CD4-positive, CD25-positive, alpha-beta regulatory T cell (primary cell): ENCODE measurements around the gene CST11. TPM values are rescaled to one million over a fixed set of nuclear protein-coding genes. Genes with fewer than 3 reads are reported as not detected.

Experiments used
- ATAC-seq, 2 donors: fragments of 150-1000 bp; cut with Tn5 transposase; one replicate each; pipeline ENCODE4 v1.10.0; 2021; ENCODE audit warnings: low read depth in 2 of 2, moderate number of reproducible peaks in 2 of 2, moderate library complexity in 1 of 2
- DNase-seq, 3 donors: peaks; one replicate each; pipeline versions ENCODE4 v3.0.0 to v3.0.0-alpha.2; 2012 to 2022; ENCODE audit warnings: mixed read lengths in 1 of 3
- H3K27ac ChIP-seq: one replicate; pipeline ENCODE4 v1.7.0; 2013; ENCODE audit warnings: mild to moderate bottlenecking, low read length; ENCODE audit not compliant: insufficient read depth, poor library complexity, severe bottlenecking
- H3K27me3 ChIP-seq: one replicate; pipeline ENCODE4 v1.7.0; 2013; ENCODE audit warnings: low read length; ENCODE audit not compliant: control insufficient read depth, insufficient read depth
- H3K36me3 ChIP-seq: one replicate; pipeline ENCODE4 v1.7.0; 2013; ENCODE audit warnings: mild to moderate bottlenecking, low read length, moderate library complexity; ENCODE audit not compliant: control insufficient read depth, insufficient read depth
- H3K4me1 ChIP-seq: 2 replicates; pipeline ENCODE4 v1.7.0; 2013; ENCODE audit warnings: mild to moderate bottlenecking, low read length; ENCODE audit not compliant: insufficient read depth, control insufficient read depth, poor library complexity, severe bottlenecking
- H3K4me3 ChIP-seq: one replicate; pipeline ENCODE4 v1.7.0; 2013; ENCODE audit warnings: low read depth, mild to moderate bottlenecking, low read length, moderate library complexity
- H3K9me3 ChIP-seq, 2 experiments: 1 replicate in 1 of 2; 2 replicates in 1 of 2; pipeline ENCODE4 v1.7.0; 2013; ENCODE audit warnings: low read length in 2 of 2, mild to moderate bottlenecking in 1 of 2, moderate library complexity in 1 of 2; ENCODE audit not compliant: control insufficient read depth in 2 of 2
- H3K27ac Mint-ChIP-seq, 3 donors: one replicate each; pipeline ENCODE4 v1.8.0; 2020 to 2022; ENCODE audit warnings: mild to moderate bottlenecking in 3 of 3, mixed read lengths in 3 of 3, moderate library complexity in 2 of 3
- H3K27me3 Mint-ChIP-seq: one replicate; pipeline ENCODE4 v1.8.0; 2022; ENCODE audit warnings: mild to moderate bottlenecking, mixed read lengths
- H3K36me3 Mint-ChIP-seq: one replicate; pipeline ENCODE4 v1.8.0; 2020; ENCODE audit warnings: mixed read lengths
- H3K4me1 Mint-ChIP-seq, 4 donors: one replicate each; pipeline ENCODE4 v1.8.0; 2020 to 2022; ENCODE audit warnings: mixed read lengths in 4 of 4, mild to moderate bottlenecking in 1 of 4
- H3K4me3 Mint-ChIP-seq, 4 donors: one replicate each; pipeline ENCODE4 v1.8.0; 2020 to 2022; ENCODE audit warnings: mild to moderate bottlenecking in 4 of 4, mixed read lengths in 4 of 4, moderate library complexity in 3 of 4
- H3K9me3 Mint-ChIP-seq, 7 donors: one replicate each; pipeline ENCODE4 v1.8.0; 2020 to 2022; ENCODE audit warnings: mixed read lengths in 7 of 7, mild to moderate bottlenecking in 3 of 7, moderate library complexity in 2 of 7
- polyA plus RNA-seq, 4 donors: library from polyadenylated mRNA; unstranded; fragments of 300-500 nt; fragmentation: Illumina TruSeq; gene quantifications; one replicate each; pipeline ENCODE4 v1.2.3, GENCODE V29; 2021
- total RNA-seq: library from RNA; stranded (reverse); gene quantifications from one replicate; pipeline ENCODE4 v1.2.3, GENCODE V29; 2022

CST11 gene
- total and polyA plus RNA-seq, 5 donors from 2014 or later = not detected

DNA sequence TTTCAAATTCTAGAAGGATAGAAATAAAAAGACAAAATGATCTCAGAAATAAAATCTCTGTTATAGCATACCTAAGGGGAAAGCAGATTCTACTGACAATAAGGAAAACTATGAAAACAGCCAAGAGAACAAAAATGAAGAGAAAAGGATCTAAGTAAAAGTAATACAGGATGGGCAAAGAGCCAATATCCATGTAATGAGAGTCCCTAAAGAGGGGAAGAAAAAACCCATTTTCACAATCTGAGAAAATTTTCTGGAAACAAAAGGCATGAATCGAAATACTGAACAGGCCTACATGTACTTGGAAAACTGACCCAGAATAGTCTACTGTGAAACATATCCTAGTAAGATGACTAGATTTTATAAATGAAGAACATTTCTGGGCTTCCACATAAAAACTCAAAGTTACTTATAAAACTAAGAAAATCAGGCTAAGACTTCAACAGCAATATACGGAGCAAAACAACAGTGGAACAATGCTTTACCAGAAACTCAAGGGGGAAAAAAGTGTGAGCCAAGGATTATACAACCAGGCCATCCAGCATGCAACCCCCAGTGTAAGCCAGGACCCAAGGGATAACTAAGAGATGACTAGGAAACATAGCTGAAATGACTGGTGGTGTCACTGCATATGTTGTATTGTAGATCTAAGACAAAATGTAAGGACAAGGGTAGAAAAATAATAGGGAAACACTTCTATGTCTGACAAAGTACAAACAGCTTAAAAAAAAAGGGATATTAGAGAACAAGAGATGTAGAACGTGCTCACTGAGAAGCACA, 41.6 kb downstream of the CST11 start:
- no peaks in the 10 kb centered on the region for H3K9me3 ChIP-seq
- no peak overlapping the region for H3K4me3 Mint-ChIP-seq
- peaks cover 14% of the 10 kb centered on the region for H3K4me1 ChIP-seq
- H3K36me3 ChIP-seq = no peaks in the 10 kb centered on the region
- no peak overlapping the region for H3K27ac ChIP-seq
- peak overlapping the region in 1 of 3 donors; percentile 2 for H3K27ac Mint-ChIP-seq
- H3K27me3 Mint-ChIP-seq = no peaks in the 10 kb centered on the region
- no peak for DNase-seq
- peaks cover 12% of the 10 kb centered on the region for H3K36me3 Mint-ChIP-seq
- H3K9me3 Mint-ChIP-seq = no peaks in the 10 kb centered on the region
- H3K27me3 ChIP-seq = no peaks in the 10 kb centered on the region
- peaks cover 30 to 49% (median 37%) of the 10 kb centered on the region in 4 donors for H3K4me1 Mint-ChIP-seq
- ATAC-seq = no peak
- no peak overlapping the region for H3K4me3 ChIP-seq

DNA sequence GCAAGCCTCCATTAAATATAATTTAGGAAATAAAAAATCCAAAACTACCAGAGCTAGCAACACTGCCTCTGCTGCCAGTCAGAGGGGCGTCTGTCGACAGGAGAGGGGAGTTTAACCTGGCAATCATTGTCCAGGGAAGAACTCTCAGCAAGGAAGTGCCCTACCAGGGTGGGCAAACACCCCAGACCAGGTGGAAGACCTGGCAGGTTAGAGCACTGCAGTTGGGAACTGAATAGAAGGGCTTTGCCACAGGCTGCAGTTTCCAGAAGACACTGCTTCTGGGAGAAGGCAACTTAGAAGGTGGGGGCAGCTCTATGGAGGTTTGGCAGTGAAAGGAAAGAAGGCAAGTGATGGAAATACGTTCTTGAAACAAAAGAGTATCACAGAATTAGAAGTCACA, 42.9 kb downstream of the CST11 start:
- DNase-seq (no peak), ATAC-seq (no peak)
- H3K4me3 ChIP-seq = no peak overlapping the region
- H3K27ac ChIP-seq = no peak overlapping the region
- H3K9me3 Mint-ChIP-seq = no peaks in the 10 kb centered on the region
- H3K36me3 Mint-ChIP-seq = peaks cover 9% of the 10 kb centered on the region
- no peak overlapping the region for H3K4me3 Mint-ChIP-seq
- no peaks in the 10 kb centered on the region for H3K36me3 ChIP-seq
- H3K27ac Mint-ChIP-seq = peak overlapping the region in 1 of 3 donors; percentile 10
- no peaks in the 10 kb centered on the region for H3K9me3 ChIP-seq
- no peaks in the 10 kb centered on the region for H3K27me3 Mint-ChIP-seq
- peaks cover 31 to 50% (median 39%) of the 10 kb centered on the region in 4 donors for H3K4me1 Mint-ChIP-seq
- peaks cover 14% of the 10 kb centered on the region for H3K4me1 ChIP-seq
- H3K27me3 ChIP-seq = no peaks in the 10 kb centered on the region

DNA sequence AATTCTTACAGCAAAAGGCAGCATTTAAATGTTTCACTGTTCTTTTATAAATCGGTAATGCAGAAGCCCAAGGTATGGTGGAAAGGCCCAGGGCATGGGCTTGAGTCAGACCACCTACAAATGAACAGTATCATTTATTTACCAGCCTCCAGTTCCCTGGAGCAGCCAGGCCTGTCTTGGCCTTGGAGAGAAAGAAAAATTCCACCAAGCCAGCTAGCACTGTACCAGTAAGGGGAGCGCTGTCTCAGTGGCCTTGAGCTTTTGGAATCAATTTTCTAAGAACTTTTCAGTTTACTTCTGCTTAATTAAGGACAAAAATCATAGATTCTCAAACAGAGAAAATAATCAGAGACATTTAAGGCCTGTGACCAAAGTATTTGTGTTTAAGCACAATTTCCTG, 43.7 kb downstream of the CST11 start:
- H3K36me3 ChIP-seq = no peaks in the 10 kb centered on the region
- DNase-seq = no peak
- H3K4me1 ChIP-seq = peaks cover 14% of the 10 kb centered on the region
- no peak overlapping the region for H3K4me3 ChIP-seq
- no peaks in the 10 kb centered on the region for H3K27me3 Mint-ChIP-seq
- no peak for ATAC-seq
- peaks cover 9% of the 10 kb centered on the region for H3K36me3 Mint-ChIP-seq
- H3K9me3 Mint-ChIP-seq = no peaks in the 10 kb centered on the region
- H3K27me3 ChIP-seq = no peaks in the 10 kb centered on the region
- peak overlapping the region in 1 of 3 donors; percentile 18 for H3K27ac Mint-ChIP-seq
- no peak overlapping the region for H3K4me3 Mint-ChIP-seq
- peaks cover 33 to 53% (median 41%) of the 10 kb centered on the region in 4 donors for H3K4me1 Mint-ChIP-seq
- H3K27ac ChIP-seq = no peak overlapping the region
- H3K9me3 ChIP-seq = no peaks in the 10 kb centered on the region

DNA sequence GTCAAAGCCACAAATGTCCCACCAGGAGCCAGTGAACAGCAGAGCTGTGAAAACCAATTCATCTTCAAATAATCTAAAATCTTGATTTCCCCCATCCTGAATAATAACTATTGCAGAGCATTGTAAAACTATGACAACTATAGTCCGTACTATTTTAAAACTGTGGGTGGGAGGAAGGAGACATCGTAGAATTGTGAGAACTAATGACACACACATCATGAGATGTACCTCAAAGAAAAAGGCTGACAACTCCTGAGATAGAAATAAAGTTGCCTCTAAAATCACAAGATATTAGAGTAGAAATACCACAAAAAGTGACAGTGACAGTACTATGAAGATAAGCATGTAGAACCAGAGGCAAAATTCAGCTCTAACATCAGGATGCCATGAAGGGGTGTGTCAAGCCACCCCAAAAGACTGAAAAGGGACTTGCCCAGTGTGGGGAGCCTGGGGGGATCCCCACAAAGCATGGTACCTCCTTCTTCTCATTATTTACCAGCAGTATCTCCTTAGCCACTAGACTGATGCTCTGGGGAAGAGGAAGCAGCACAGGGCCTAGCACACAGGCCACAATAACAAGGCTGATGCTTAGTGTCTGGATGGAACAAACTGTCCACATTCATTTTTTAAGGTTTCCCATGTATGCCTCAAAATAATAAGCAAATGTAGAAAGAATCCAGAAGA, 44.8 kb downstream of the CST11 start:
- no peak overlapping the region for H3K27ac ChIP-seq
- Mint-ChIP-seq H3K36me3 (peaks cover 9% of the 10 kb centered on the region), H3K4me3 (peak overlapping the region in 1 of 4 donors; percentile 21), H3K27me3 (no peaks in the 10 kb centered on the region), H3K27ac (peak overlapping the region in 2 of 3 donors; percentile 23 to 80), H3K4me1 (peaks cover 26 to 45% (median 35%) of the 10 kb centered on the region in 4 donors), H3K9me3 (no peaks in the 10 kb centered on the region)
- H3K9me3 ChIP-seq = no peaks in the 10 kb centered on the region
- H3K4me3 ChIP-seq = no peak overlapping the region
- ATAC-seq (peak; percentile 53 to 85), DNase-seq (peak in 2 of 3 donors; percentile 22 to 50)
- no peaks in the 10 kb centered on the region for H3K27me3 ChIP-seq
- H3K4me1 ChIP-seq = peaks cover 14% of the 10 kb centered on the region
- H3K36me3 ChIP-seq = no peaks in the 10 kb centered on the region

DNA sequence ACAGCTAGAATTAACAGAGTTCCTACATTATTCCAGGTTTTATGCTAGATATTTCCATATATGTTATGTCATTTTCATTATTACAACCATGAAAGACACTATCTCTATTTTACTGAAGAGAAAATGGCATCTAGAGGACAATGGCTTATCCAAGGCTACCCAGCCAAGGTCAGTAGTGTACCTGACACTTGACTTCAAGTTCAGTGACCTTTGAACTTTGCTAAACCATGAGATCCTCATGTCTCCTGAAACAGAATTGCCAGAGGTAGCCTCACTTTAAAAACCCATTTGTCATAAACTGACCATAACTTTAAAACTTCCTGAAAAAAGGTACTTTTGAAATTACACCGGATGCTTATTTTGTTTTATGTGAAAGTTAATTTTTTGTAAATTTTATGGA, 45.8 kb downstream of the CST11 start:
- Histone ChIP-seq H3K36me3 (peaks cover 4% of the 10 kb centered on the region), H3K27me3 (no peaks in the 10 kb centered on the region), H3K27ac (no peak overlapping the region), H3K4me1 (peaks cover 14% of the 10 kb centered on the region), H3K9me3 (no peaks in the 10 kb centered on the region), H3K4me3 (no peak overlapping the region)
- Mint-ChIP-seq H3K27me3 (no peaks in the 10 kb centered on the region), H3K36me3 (peaks cover 14% of the 10 kb centered on the region), H3K4me3 (no peak overlapping the region), H3K9me3 (no peaks in the 10 kb centered on the region), H3K27ac (no peak overlapping the region), H3K4me1 (peaks cover 26 to 49% (median 34%) of the 10 kb centered on the region in 4 donors)
- DNase-seq = no peak
- ATAC-seq = no peak

DNA sequence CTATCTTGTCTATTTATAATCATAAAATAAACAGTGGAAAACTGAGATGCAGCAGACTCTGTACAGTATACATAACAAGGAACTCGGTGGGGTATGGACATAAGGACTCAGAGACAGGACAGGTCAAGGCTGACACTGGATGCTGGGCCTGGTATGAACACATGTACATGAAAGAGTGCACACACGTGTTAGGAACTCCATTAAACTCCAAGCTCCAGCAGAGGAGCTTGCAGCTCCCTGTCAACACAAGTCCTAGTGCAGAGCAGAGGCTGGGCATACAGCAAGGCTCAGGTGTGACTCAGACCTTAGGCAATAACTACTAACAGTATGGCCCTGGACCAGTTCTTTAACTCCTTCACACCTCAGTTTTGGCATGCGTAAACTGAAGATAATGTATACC, 48.5 kb downstream of the CST11 start:
- DNase-seq (no peak), ATAC-seq (no peak)
- Mint-ChIP-seq H3K9me3 (no peaks in the 10 kb centered on the region), H3K36me3 (peaks cover 5% of the 10 kb centered on the region), H3K4me1 (peaks cover 25 to 56% (median 37%) of the 10 kb centered on the region in 4 donors), H3K27ac (peak overlapping the region in 1 of 3 donors; percentile 43), H3K4me3 (no peak overlapping the region), H3K27me3 (no peaks in the 10 kb centered on the region)
- peaks cover 13% of the 10 kb centered on the region for H3K36me3 ChIP-seq
- H3K4me1 ChIP-seq = peaks cover 22% of the 10 kb centered on the region
- H3K27ac ChIP-seq = no peak overlapping the region
- H3K4me3 ChIP-seq = no peak overlapping the region
- H3K9me3 ChIP-seq = no peaks in the 10 kb centered on the region
- H3K27me3 ChIP-seq = no peaks in the 10 kb centered on the region

DNA sequence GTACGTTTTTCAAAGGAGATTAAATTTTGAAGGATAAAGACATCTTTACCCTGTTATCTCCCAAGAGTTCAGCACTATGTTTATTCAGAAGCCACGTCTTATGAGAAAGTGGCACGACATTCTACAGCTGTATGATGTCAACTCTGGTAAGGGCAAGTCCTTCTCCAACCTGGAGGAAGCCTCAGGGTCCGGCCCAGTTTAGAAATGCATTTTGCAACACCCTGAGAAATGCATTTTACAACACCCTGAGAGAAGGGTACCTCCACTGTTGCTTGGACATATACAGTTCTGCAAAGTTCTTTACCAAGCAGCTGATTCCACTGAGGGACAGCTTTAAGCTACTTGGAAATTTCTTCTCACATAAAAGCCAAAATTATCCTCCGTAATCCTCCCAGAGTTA, 48.9 kb downstream of the CST11 start:
- Histone ChIP-seq H3K4me3 (no peak overlapping the region), H3K27ac (no peak overlapping the region), H3K36me3 (peaks cover 13% of the 10 kb centered on the region), H3K4me1 (peaks cover 22% of the 10 kb centered on the region), H3K9me3 (no peaks in the 10 kb centered on the region), H3K27me3 (no peaks in the 10 kb centered on the region)
- H3K4me3 Mint-ChIP-seq = no peak overlapping the region
- no peak for ATAC-seq
- no peaks in the 10 kb centered on the region for H3K9me3 Mint-ChIP-seq
- H3K4me1 Mint-ChIP-seq = peaks cover 29 to 56% (median 35%) of the 10 kb centered on the region in 4 donors
- H3K27me3 Mint-ChIP-seq = no peaks in the 10 kb centered on the region
- no peak for DNase-seq
- peak overlapping the region in 1 of 3 donors; percentile 43 for H3K27ac Mint-ChIP-seq
- H3K36me3 Mint-ChIP-seq = peaks cover 8% of the 10 kb centered on the region
